ENCODE measurements around the gene PDGFA. TPM values are rescaled to one million over a fixed set of nuclear protein-coding genes. Genes with fewer than 3 reads are reported as not detected.

Gene PDGFA
- total and polyA plus RNA-seq, 2 experiments from 2014 or later, result 35.6 to 43.1 TPM

- TF ChIP-seq CTCF (conservative IDR thresholded peaks at IDR 0.05; ENCODE audit: low read depth in 2 of 2) (no peak), ETS1 (IDR thresholded peaks at IDR 0.05) (no peak), POLR2AphosphoS5 (IDR thresholded peaks at IDR 0.05; ENCODE audit: low read depth) (no peak), JUNB (IDR thresholded peaks at IDR 0.05; ENCODE audit: unreplicated experiment) (no peak), EZH2phosphoT487 (IDR thresholded peaks at IDR 0.05; ENCODE audit: unreplicated experiment) (no peak), NANOG (IDR thresholded peaks at IDR 0.05; ENCODE audit: borderline replicate concordance) (no peak), STAT1 (IDR thresholded peaks at IDR 0.05; ENCODE audit: unreplicated experiment) (no peak)
These were observed 24.7 kb downstream of the PDGFA start (continued) for GRCh38 chr7:494906-495305.

- Histone ChIP-seq H3K4me1 (ENCODE audit: insufficient read depth) (no peaks in the 10 kb centered on the region), H3K4me2 (no peak overlapping the region), H3K36me3 (ENCODE audit: insufficient read depth) (no peaks in the 10 kb centered on the region), H3K27ac (ENCODE audit: low read depth) (no peak overlapping the region), H3K27me3 (ENCODE audit: insufficient read depth) (no peaks in the 10 kb centered on the region), H3K9me2 (ENCODE audit: insufficient read depth) (no peaks in the 10 kb centered on the region), H2AFZ (no peak overlapping the region), H4K20me1 (replicated peaks; ENCODE audit: insufficient read depth) (peaks cover 5% of the 10 kb centered on the region), H3F3A (replicated peaks; ENCODE audit: low read depth) (no peaks in the 10 kb centered on the region), H3K4me3 (no peak overlapping the region), H3K79me2 (replicated peaks; ENCODE audit: insufficient read depth) (no peaks in the 10 kb centered on the region)
- H3K9me3 Mint-ChIP-seq, result peaks cover 10% of the 10 kb centered on the region; the same call in 2 of the 3 replicates
- peaks cover 42% of the 10 kb centered on the region for H3K36me3 Mint-ChIP-seq (ENCODE audit: low read depth)
- H3K4me1 Mint-ChIP-seq, result peaks cover 14% of the 10 kb centered on the region; the same call in 2 of the 3 replicates
- no peak for DNase-seq (ENCODE audit: low spot score)
- no peak overlapping the region for H3K4me3 Mint-ChIP-seq
- ATAC-seq, result no peak
- peaks cover 10% of the 10 kb centered on the region for H3K27me3 Mint-ChIP-seq (ENCODE audit: insufficient read depth, low read depth, poor library complexity)
- H3K27ac Mint-ChIP-seq, result no peak overlapping the region
- TF ChIP-seq POLR2AphosphoS5 (IDR thresholded peaks at IDR 0.05; ENCODE audit: low read depth), result no peak
- TF ChIP-seq CTCF (conservative IDR thresholded peaks at IDR 0.05; ENCODE audit: low read depth in 2 of 2), result no peak
- no peak for TF ChIP-seq REST (IDR thresholded peaks at IDR 0.05; ENCODE audit: unreplicated experiment)
- TF ChIP-seq EZH2phosphoT487 (IDR thresholded peaks at IDR 0.05; ENCODE audit: unreplicated experiment), result no peak
- TF ChIP-seq STAT1 (IDR thresholded peaks at IDR 0.05; ENCODE audit: unreplicated experiment), result no peak
- TF ChIP-seq CREB1 (CRISPR knock-in tag; IDR thresholded peaks at IDR 0.05; ENCODE audit: low read depth), result no peak
- TF ChIP-seq EZH2 (IDR thresholded peaks at IDR 0.05; ENCODE audit: low read depth, unreplicated experiment), result no peak
- TF ChIP-seq JUNB (IDR thresholded peaks at IDR 0.05; ENCODE audit: unreplicated experiment), result no peak
These were observed 25.4 kb downstream of the PDGFA start for GRCh38 chr7:494259-494687.

All from GM23338 (cell line).